ENCODE measurements around the gene RNPS1.

The RNPS1 gene

GRCh38 chr16:2267913-2268666 lies at the start of gene RNPS1:
RNPS1 (minus strand) TSS chr16:2268126; CDS start chr16:2264643, 3,483 bp downstream.
- DNase-seq (ENCODE audit: low read depth in 2 of 2), result peak; percentile 91 to 93

GRCh38 chr16:2317231-2318020 lies 49.5 kb upstream of the RNPS1 start:
- DNase-seq (ENCODE audit: low read depth in 2 of 2), result no peak

GRCh38 chr16:2308089-2308962 lies 40.4 kb upstream of the RNPS1 start:
- DNase-seq (ENCODE audit: low read depth in 2 of 2), result no peak

- DNase-seq (ENCODE audit: low read depth in 2 of 2), result no peak
Measured at GRCh38 chr16:2299915-2300192, 31.9 kb upstream of the RNPS1 start.

- DNase-seq (ENCODE audit: low read depth in 2 of 2), result no peak
Measured at GRCh38 chr16:2299121-2299914, 31.4 kb upstream of the RNPS1 start.

- no peak for DNase-seq (ENCODE audit: low read depth in 2 of 2)
Measured at GRCh38 chr16:2298621-2299020, 30.7 kb upstream of the RNPS1 start.

GRCh38 chr16:2297506-2297860 lies 29.6 kb upstream of the RNPS1 start:
- no peak for DNase-seq (ENCODE audit: low read depth in 2 of 2)

GRCh38 chr16:2296661-2297505 lies 29.0 kb upstream of the RNPS1 start:
- no peak for DNase-seq (ENCODE audit: low read depth in 2 of 2)

GRCh38 chr16:2295056-2295798 lies 27.3 kb upstream of the RNPS1 start:
- DNase-seq (ENCODE audit: low read depth in 2 of 2), result no peak

GRCh38 chr16:2292221-2292620 lies 24.3 kb upstream of the RNPS1 start:
- DNase-seq (ENCODE audit: low read depth in 2 of 2), result no peak

GRCh38 chr16:2289282-2289681 lies 21.4 kb upstream of the RNPS1 start:
- DNase-seq (ENCODE audit: low read depth in 2 of 2), result no peak

GRCh38 chr16:2288726-2289125 lies 20.8 kb upstream of the RNPS1 start:
- no peak for DNase-seq (ENCODE audit: low read depth in 2 of 2)

GRCh38 chr16:2287916-2288547 lies 20.1 kb upstream of the RNPS1 start:
- no peak for DNase-seq (ENCODE audit: low read depth in 2 of 2)

- no peak for DNase-seq (ENCODE audit: low read depth in 2 of 2)
Measured at GRCh38 chr16:2286550-2286949, 18.6 kb upstream of the RNPS1 start.

- DNase-seq (ENCODE audit: low read depth in 2 of 2), result no peak
Measured at GRCh38 chr16:2285731-2286191, 17.8 kb upstream of the RNPS1 start.

- no peak for DNase-seq (ENCODE audit: low read depth in 2 of 2)
Measured at GRCh38 chr16:2284797-2285576, 17.1 kb upstream of the RNPS1 start.

GRCh38 chr16:2284001-2284770 lies 16.3 kb upstream of the RNPS1 start:
- no peak for DNase-seq (ENCODE audit: low read depth in 2 of 2)

Measured in stimulated activated CD4-positive, alpha-beta T cell treated with anti-CD3 and anti-CD28 coated beads, Interleukin-1b, Interleukin-23, amount 100 ng/mL, for 4 hours (primary cell).